Calu3 (cell line): ENCODE measurements around the gene GCDH. TPM values are rescaled to one million over a fixed set of nuclear protein-coding genes. Genes with fewer than 3 reads are reported as not detected.

Source experiments
- BruUV-seq: library from RNA; stranded (reverse); fragments of 400-500 nt; replicated peaks from 2 replicates; lab custom pipeline; 2021; lab: Mats Ljungman, UMichigan
- CTCF ChIA-PET: fragments of 300-600 bp; sonication (Branson Sonifier 250); formaldehyde crosslinking; loops from one replicate; lab custom pipeline; 2022; ENCODE audit warnings: antibody characterized with exemption; lab: Charles Lee
- DNase-seq: peaks from one replicate; pipeline ENCODE4 v3.0.0; 2022
- H3K27ac Mint-ChIP-seq: one replicate; pipeline ENCODE4 v1.8.0; 2022; ENCODE audit warnings: mixed read lengths; ENCODE audit not compliant: unreplicated experiment
- H3K27me3 Mint-ChIP-seq: one replicate; pipeline ENCODE4 v1.8.0; 2022; ENCODE audit warnings: mixed read lengths; ENCODE audit not compliant: unreplicated experiment
- H3K36me3 Mint-ChIP-seq: one replicate; pipeline ENCODE4 v1.8.0; 2022; ENCODE audit warnings: mild to moderate bottlenecking, moderate library complexity, mixed read lengths; ENCODE audit not compliant: insufficient read depth, unreplicated experiment
- H3K4me1 Mint-ChIP-seq: one replicate; pipeline ENCODE4 v1.8.0; 2022; ENCODE audit warnings: mild to moderate bottlenecking, low read depth, mixed read lengths; ENCODE audit not compliant: unreplicated experiment
- H3K4me3 Mint-ChIP-seq: one replicate; pipeline ENCODE4 v1.8.0; 2022; ENCODE audit warnings: mild to moderate bottlenecking, low read depth, moderate library complexity, mixed read lengths; ENCODE audit not compliant: unreplicated experiment
- H3K9me3 Mint-ChIP-seq: one replicate; pipeline ENCODE4 v1.8.0; 2022; ENCODE audit warnings: low read depth, mixed read lengths; ENCODE audit not compliant: unreplicated experiment
- CTCF ChIP-seq: fragments of 200-600 bp; IDR thresholded peaks from one replicate; pipeline ENCODE4 v1.8.0; 2022; ENCODE audit warnings: antibody characterized with exemption; ENCODE audit not compliant: unreplicated experiment
- intact Hi-C: fragments of 100-400 bp; cut with micrococcal nuclease; formaldehyde crosslinking; loops from one replicate; pipeline ENCODE4 v1.10.0; 2022; ENCODE audit not compliant: unreplicated experiment
- total RNA-seq: library from RNA; stranded (reverse); gene quantifications from 2 replicates; pipeline ENCODE4 v1.2.3, GENCODE V29; 2022

The GCDH gene
- total RNA-seq, 1 experiment from 2014 or later, result 23.6 TPM

- peak; percentile 33 for TF ChIP-seq CTCF
- peaks cover 3% of the 10 kb centered on the region for H3K9me3 Mint-ChIP-seq
- H3K4me3 Mint-ChIP-seq, result peak overlapping the region; percentile 76
- peaks cover 7% of the 10 kb centered on the region for H3K4me1 Mint-ChIP-seq
- CTCF ChIA-PET, result interaction anchor here (0.5 to 2.0 kb wide), 6 partner anchors 12 to 272 kb away, joined by 3 to 9 read pairs (median 5); partner anchors contain the start of gene SYCE2
- H3K27ac Mint-ChIP-seq, result no peak overlapping the region
- peaks cover 15% of the 10 kb centered on the region for H3K27me3 Mint-ChIP-seq
- BruUV-seq, result no TSS peak
- intact Hi-C loops, result no loop called here
- DNase-seq, result peak; percentile 87
- peaks cover 27% of the 10 kb centered on the region for H3K36me3 Mint-ChIP-seq
Measured at GRCh38 chr19:12884926-12885748, 5.8 kb upstream of the GCDH start.

- BruUV-seq, result no TSS peak
- TF ChIP-seq CTCF, result no peak
- Mint-ChIP-seq H3K36me3 (peaks cover 26% of the 10 kb centered on the region), H3K9me3 (peaks cover 3% of the 10 kb centered on the region), H3K27me3 (peaks cover 15% of the 10 kb centered on the region), H3K27ac (no peak overlapping the region), H3K4me3 (peak overlapping the region; percentile 76), H3K4me1 (peaks cover 15% of the 10 kb centered on the region)
- CTCF ChIA-PET, result interaction anchor here (0.5 to 2.0 kb wide), 6 partner anchors 13 to 1495 kb away, joined by 3 to 9 read pairs (median 4); partner anchors contain the start of gene SYCE2
- intact Hi-C loops, result no loop called here
- DNase-seq, result no peak
Measured at GRCh38 chr19:12885749-12886650, 5.0 kb upstream of the GCDH start.

GRCh38 chr19:12886651-12886968 lies 4.3 kb upstream of the GCDH start:
- CTCF ChIA-PET, result interaction anchor here (0.5 to 0.6 kb wide), 2 partner anchors 51 to 1496 kb away, joined by 3 to 5 read pairs; no protein-coding TSS in a partner anchor
- Mint-ChIP-seq H3K27me3 (peaks cover 15% of the 10 kb centered on the region), H3K4me1 (peaks cover 15% of the 10 kb centered on the region), H3K27ac (no peak overlapping the region), H3K36me3 (peaks cover 26% of the 10 kb centered on the region), H3K9me3 (peaks cover 3% of the 10 kb centered on the region), H3K4me3 (no peak overlapping the region)
- no peak for TF ChIP-seq CTCF
- BruUV-seq, result no TSS peak
- intact Hi-C loops, result no loop called here
- no peak for DNase-seq

- BruUV-seq, result no TSS peak
- no peak for DNase-seq
- H3K4me1 Mint-ChIP-seq, result peaks cover 19% of the 10 kb centered on the region
- H3K27ac Mint-ChIP-seq, result no peak within 1 kb of the TSS
- H3K9me3 Mint-ChIP-seq, result peaks cover 3% of the 10 kb centered on the region
- CTCF ChIA-PET, result no interaction called here
- H3K36me3 Mint-ChIP-seq, result peaks cover 26% of the 10 kb centered on the region
- intact Hi-C loops, result no loop called here
- peaks cover 15% of the 10 kb centered on the region for H3K27me3 Mint-ChIP-seq
- no peak for TF ChIP-seq CTCF
- no peak within 1 kb of the TSS for H3K4me3 Mint-ChIP-seq
Measured at GRCh38 chr19:12886969-12887747, 3.8 kb upstream of the GCDH start, which contains the start of gene KLF1. Gene KLF1 (minus strand): TSS chr19:12887201. CDS start chr19:12887140, 61 bp downstream.
